Measurements from ENCODE around the gene NTSR1.

The NTSR1 gene

DNA sequence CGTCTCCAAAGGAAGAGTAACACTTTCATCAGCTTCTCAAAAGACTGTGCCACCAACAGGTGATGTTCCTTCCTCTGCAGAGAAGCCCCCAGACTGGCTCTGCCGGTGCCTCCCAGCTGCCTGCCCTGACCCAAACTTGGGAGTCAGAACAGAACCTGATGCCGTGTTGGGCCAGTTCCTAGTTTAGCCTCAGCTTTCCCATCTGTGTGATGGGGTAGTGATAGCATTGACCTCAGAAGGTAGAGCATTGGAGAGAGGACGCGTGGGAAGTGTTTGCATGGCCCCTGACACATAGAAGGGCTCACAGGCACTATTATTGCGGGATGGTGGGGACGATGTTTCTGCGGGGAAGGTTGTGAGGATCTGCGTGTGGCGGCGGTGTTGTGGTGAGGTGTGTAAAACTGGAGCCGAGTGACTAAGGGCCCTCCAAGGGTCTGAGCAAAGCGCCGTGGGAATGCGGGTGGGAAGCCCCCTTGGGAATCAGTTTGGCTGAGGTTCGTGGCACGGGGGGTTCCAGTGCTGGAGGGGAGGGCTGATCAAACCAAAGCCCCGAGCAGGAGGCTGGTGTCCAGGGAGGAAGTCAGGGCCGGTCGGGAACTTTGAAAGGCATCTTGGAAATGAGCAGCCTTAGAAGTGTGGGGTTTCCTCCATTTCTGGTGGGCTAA, 1.7 kb downstream of the NTSR1 start:
- no peak for DNase-seq

- DNase-seq: no peak
These were observed 2.5 kb downstream of the NTSR1 start for GRCh38 chr20:62710886-62711702.

- DNase-seq: no peak
These were observed 3.1 kb downstream of the NTSR1 start for GRCh38 chr20:62711703-62712101.

DNA sequence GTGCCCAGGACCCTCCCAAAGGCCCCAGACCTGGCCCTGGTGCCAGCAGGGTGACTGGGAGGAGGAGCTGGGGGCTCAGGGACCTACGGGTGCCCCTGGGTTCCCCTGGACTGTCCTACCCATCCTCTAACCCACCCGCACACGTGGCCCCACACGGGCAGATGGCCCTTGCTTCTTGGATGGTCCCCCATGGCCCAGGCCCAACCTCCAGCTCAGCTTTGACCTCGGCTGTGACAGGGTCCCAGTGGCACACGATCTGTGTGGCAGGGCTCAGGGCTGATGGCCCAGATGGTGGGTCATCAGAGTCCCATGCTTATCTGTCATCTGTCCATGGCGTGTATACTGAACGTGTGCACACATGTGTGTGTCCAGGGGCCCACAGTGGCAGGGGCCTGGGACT, 4.0 kb downstream of the NTSR1 start:
- no peak for DNase-seq

GRCh38 chr20:62714006-62714405, 5.4 kb downstream of the NTSR1 start:
- DNase-seq: no peak

DNA sequence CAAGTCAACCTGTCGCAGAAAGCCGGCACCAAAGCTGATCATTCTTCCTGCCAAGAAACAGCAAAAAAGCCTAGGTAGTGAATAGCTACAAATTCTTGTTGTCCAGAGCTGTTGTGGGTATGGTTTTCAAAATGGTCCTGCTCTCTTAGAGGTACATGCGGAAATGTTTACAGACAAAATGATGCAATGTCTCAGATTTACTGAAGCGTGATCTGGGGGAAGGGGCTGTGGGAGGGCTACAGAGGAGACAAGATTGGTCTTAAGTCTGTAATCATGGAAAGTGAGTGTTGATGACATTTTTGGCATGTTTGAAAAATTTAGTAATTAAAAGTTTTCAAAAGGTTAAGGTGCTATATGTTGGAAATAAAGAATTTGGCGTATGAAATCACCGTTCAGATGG, 6.2 kb downstream of the NTSR1 start:
- no peak for DNase-seq

- no peak for DNase-seq
These were observed 6.6 kb downstream of the NTSR1 start for GRCh38 chr20:62715201-62715600.

- DNase-seq: no peak
These were observed 7.7 kb downstream of the NTSR1 start for GRCh38 chr20:62716198-62716940.

- no peak for DNase-seq
These were observed 8.3 kb downstream of the NTSR1 start for GRCh38 chr20:62716941-62717310.

DNA sequence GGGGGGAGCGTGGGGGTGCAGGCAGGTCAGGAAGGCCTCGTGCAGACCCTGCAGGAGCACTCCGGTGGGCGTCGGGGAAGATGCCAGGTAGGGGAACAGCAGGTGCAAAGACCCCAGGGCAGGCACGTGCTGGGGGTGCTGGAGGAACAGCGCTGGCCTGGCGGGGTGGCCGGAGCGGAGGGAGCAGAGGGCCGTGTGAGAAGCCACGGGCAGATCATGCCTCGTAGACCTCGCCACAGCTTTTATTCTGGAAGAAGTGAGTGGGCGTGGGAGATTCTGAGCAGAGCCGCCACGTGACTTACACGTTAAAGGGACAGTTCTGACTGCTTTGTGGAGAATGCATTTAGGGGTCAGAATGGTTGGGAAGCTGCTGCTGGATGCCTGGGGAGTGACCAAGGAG, 9.3 kb downstream of the NTSR1 start:
- no peak for DNase-seq

GRCh38 chr20:62718546-62718945, 9.9 kb downstream of the NTSR1 start:
- no peak for DNase-seq

GRCh38 chr20:62719250-62719935, 10.8 kb downstream of the NTSR1 start:
- peak; percentile 62 for DNase-seq

DNA sequence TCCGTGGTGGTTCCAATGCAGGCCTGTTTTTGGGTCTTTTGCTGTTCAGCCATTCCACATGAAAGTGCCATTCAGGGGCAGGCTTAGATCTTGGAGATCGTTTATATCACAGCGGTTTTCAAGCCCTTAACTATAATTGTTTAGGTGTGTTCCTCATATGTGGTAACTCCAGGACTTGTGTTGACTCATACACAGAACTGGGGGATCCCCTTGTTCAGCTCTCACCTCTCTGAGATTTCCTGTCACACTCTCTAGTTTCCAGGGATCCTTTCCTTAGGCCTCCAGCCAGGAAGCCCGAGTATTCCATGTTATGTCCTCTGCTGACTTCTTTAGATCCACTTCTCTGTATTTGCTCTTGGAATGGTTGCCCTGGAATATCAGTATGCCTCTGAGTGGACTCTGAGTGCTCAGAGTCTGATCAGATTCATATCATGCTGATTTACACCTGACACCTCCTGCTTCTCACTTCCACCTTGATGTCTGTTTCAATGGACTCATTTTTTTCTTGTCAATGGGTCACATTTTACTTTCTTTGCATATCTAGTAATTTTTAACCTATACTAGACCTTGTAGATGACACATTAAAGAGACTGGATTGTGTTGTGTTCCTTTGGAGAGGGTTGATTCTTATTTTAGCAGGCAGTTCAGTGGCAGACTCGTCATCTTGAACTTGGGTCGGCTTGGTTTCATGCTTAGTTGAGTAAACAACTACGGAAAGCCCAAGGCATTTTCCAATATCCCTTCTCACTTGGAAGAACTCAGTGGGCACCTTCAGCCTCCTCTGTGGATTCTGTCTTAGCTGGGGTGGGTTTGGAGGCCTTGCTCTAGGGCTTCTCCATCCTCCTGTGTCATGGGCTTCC, 13.1 kb downstream of the NTSR1 start:
- DNase-seq: no peak

GRCh38 chr20:62722627-62723026, 14.0 kb downstream of the NTSR1 start:
- DNase-seq: no peak

DNA sequence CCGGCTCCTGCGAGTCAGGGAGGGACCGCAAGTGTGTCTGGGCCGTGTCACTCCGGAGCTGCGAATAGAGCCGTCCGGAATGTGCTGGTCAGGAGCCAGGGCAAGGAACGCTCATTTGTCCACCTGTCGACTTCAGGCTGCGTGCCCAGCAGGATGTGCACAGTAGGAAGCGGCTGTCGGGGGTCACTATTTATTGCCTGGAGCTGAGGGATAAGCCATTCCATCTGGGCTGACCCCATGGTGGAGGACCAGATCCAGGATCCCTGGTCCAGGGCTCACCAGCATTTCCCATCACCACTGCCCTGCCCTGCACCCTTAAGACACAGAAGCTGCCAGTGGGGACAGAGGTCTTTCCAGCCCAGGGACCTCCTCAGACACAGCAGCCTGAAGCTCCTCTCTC, 14.7 kb downstream of the NTSR1 start:
- no peak for DNase-seq

GRCh38 chr20:62723768-62724450, 15.3 kb downstream of the NTSR1 start:
- DNase-seq: no peak

GRCh38 chr20:62724692-62725595, 16.3 kb downstream of the NTSR1 start:
- DNase-seq: no peak

DNA sequence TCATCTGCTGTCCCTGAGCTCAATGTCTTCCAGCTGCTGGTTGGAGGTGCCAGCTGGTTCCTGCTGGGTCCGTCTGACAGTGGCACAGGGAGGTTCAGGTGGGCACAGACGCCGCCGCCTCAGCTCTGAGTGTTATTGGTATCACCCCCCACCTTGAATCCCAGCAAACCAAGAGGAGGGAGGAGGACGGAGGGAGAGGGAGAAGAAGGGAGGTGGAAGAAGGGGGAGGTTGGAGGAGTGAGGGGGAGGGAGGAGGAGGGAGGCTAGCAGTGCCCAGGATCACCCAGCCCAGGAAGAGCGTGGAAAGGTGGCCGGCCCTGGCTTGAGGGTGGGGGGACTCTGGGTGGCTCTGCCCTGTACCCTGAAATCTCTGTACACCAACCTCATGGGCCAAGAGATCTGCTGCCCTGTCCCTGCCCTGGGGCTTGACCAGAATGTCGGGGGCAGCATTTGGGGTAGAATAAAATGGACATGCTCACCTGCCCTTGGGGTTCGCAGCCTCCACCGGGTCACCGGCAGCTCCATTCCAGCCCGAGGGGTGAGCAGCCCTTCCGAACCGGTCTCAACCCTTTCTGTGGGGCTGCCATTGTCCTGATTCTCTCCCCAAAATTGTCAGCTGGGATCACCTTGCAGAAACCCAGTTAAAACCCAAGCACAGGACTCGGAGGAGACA, 17.1 kb downstream of the NTSR1 start:
- no peak for DNase-seq

GRCh38 chr20:62726276-62726675, 17.6 kb downstream of the NTSR1 start:
- no peak for DNase-seq

Measured in fibroblast of skin of scalp (primary cell).